GM21526 (cell line): ENCODE results near the gene PIK3CA.
"Not testable (repeated sequence)": the region's sequence is repeated elsewhere in the genome, so short reads cannot be mapped to it uniquely, and the experiment has no call there.

Experiments used
- ATAC-seq: cut with Tn5 transposase; IDR thresholded peaks from one replicate; pipeline ENCODE4 v1.9.1; 2021; ENCODE audit warnings: moderate library complexity; ENCODE audit not compliant: unreplicated experiment, low FRiP score

Gene PIK3CA

DNA sequence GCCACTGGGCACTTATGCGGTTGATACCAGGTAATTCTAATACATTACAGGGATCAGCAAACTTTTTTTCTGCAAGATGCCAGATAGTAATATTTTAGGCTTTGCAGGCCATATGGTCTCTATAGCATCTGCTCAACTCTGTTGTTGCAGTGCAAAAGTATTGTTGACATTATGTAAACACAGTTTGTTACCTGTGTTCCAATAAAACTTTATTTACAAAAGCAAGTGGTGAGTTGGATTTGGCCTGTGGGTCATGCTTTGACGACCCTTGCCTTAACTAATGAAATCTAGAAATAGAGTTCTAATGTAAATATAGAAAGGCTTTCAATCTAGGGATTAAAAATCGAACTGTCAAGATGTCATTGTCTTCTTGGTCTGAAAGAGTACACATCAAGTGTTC, 44.4 kb downstream of the PIK3CA start:
- no peak for ATAC-seq

DNA sequence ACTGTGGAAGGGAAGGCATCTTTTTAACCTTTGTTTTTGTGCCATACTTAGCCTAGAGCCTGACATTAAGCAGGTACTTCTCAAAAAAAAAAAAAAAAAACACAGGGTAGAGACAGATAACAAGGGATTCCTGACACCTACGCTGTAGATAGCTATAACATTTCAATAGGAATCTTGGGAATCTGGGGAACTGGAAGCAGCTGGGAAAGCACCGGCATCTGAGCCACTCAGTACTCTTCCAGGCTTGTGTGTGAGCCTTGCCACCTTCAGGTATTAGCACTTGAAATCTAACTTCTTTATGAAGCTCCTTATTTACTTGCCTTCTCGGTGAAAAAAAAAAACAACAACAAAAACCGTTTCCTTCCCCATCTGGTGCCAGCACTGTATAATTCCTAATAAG, 46.8 kb downstream of the PIK3CA start:
- ATAC-seq, result no peak

DNA sequence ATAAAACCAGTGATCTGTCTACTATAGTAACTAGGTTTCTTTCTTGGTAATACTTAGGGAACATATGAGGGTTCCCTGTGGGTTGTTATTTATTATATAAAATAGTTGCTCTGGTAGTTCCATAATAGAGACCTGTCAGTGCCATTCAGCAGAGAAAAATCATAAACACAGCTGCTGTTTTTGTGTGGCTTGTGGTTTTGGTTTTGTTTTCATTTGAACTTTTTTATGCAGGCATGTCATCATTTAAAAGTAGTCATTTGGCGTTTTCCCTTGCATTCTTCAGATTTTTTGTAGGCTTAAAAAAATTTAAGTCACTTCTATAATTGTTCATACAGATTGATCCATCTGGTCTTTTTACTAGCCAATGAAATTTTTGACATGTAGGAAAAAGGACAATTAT, 47.9 kb downstream of the PIK3CA start:
- peak; percentile 77 for ATAC-seq

DNA sequence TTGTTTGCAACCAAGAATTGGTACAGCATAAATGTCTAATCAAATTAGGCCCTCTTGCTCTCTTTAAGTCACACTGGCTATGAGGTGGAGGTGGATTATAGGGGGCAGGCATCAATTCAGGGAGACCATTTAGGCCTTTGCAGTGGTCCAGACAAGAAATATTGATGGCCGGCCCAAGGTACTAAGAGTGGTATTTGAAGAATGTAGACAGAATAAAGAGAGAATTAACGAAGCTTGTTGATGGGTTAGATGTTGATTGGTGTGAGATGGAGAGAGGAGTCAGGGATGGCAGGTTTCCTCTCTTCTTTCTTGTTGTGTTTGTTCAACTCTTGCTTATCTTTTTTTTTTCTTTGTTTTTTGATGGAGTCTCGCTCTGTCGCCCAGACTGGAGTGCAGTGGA, 48.5 kb downstream of the PIK3CA start:
- ATAC-seq, result no peak

DNA sequence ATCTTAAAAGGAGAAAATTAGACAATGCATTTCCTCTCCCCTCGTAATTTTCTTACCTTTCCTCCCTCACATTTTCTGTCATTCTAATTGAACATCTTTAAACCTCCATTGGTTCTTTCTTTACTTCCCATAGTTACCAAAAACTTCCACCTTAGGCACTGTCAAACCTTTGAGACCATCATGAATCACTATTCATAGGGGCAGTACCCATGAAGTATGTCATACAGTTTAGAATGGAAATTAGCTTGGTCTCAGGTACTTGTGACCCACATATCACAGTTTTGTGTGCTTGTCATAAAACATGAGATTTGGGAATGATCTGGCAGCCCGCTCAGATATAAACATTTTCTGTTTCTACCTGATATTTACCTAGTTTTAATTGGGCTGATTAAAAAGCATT, 52.6 kb downstream of the PIK3CA start:
- ATAC-seq, result no peak

DNA sequence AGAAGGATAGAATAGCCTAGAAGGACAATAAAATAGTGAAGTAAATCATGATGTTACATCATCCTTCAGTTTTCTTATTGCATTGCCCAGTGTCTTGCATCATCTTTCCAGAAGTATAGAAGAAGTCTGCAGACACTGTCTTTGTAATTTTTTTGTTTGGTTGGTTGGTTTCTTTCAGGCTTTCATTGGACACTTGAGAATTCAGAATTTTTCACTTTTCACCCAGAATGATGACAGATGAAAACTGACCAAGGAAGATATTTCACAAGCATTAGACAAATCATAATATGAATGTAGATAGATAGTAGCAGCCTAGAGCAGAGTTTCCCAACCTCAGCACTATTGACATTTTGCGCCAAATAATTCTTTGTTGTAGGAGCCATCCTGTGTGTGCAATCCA, 67.4 kb downstream of the PIK3CA start:
- ATAC-seq, result not testable (repeated sequence)

DNA sequence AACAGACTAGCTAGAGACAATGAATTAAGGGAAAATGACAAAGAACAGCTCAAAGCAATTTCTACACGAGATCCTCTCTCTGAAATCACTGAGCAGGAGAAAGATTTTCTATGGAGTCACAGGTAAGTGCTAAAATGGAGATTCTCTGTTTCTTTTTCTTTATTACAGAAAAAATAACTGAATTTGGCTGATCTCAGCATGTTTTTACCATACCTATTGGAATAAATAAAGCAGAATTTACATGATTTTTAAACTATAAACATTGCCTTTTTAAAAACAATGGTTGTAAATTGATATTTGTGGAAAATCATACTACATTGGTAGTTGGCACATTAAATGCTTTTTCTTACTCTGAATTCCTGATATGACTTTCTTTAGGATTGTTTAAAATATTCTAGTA, 70.1 kb downstream of the PIK3CA start:
- ATAC-seq, result not testable (repeated sequence)

DNA sequence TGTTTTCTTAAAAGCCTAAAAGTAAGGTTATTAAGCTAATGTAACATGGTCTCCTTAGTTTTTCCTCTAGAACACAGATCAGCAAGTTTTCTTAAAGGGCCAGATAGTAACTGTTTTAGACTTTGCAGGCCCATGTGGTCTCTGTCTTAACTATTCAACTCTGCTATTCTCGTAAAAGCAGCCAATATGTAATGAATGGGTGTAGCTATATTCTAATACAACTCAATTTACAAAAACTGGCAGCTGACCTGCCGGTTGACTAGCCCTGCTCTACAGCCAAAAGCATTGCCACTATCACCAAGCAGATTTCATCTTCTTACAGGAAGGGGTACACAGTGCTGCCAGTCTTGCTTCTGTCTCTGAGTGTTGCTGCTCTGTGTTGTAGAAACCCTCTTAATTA, 75.4 kb downstream of the PIK3CA start:
- no peak for ATAC-seq

DNA sequence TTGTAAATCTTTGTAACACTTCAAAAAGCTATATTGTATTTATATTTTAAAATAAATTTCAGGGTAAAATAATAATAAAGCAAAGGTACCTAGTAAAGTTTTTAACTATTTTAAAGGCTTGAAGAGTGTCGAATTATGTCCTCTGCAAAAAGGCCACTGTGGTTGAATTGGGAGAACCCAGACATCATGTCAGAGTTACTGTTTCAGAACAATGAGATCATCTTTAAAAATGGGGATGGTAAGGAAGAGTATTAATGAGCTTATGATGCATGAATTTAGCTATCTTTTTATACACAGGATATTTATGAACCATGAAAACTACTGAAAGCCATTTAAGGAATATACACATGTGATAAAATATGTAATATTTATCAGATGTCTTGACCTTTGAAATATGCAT, 76.4 kb downstream of the PIK3CA start:
- no peak for ATAC-seq

DNA sequence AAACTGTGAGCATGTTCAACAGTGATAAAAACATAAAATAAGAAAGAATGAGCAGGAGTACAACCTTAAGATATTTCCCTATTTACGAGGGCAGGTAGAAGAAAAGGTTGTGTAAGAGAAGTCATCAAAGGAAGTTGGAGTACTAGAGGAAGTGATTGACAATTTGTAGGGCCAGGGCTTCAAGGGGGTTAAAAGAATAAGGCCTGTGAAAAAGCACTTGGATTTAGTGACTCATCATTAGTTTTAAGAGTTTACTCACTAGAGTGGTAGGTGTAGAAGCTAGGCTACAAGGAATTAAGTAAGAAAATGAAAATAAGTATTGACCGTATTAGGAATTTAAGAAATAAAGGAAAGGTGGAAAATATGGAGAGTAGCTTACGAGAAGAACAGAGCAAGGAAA, 79.2 kb downstream of the PIK3CA start:
- no peak for ATAC-seq

DNA sequence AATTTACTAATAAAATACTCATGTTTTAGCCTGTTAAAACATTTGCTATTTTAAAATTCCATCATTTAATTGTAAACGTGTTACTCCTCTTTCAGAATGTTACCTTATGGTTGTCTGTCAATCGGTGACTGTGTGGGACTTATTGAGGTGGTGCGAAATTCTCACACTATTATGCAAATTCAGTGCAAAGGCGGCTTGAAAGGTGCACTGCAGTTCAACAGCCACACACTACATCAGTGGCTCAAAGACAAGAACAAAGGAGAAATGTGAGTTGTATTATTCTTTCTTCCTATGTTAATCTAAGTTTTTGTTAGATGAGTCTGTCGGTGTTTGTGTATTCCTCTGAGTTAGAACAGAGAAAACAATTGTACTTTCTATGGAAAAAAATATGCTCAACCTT, 81.0 kb downstream of the PIK3CA start:
- no peak for ATAC-seq

DNA sequence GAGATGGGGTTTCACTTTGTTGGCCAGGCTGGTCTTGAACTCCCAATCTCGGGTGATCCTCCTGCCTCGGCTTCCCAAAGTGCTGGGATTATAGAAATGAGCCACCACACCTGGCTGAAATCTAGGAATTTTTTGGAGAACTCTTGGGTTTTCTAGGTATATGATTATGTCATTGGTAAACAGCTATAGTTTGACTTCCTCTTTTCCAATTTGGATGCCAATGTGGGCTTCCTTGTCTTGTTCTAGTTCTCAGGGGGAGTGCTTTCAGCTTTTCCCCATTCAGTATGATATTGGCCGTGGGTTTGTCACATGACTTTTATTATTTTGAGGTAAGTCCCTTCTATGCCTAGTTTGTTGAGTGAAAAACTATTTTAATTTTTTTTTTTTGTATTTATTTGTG, 84.9 kb downstream of the PIK3CA start:
- ATAC-seq, result no peak

DNA sequence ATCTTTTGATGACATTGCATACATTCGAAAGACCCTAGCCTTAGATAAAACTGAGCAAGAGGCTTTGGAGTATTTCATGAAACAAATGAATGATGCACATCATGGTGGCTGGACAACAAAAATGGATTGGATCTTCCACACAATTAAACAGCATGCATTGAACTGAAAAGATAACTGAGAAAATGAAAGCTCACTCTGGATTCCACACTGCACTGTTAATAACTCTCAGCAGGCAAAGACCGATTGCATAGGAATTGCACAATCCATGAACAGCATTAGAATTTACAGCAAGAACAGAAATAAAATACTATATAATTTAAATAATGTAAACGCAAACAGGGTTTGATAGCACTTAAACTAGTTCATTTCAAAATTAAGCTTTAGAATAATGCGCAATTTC, 86.0 kb downstream of the PIK3CA start:
- ATAC-seq, result no peak

DNA sequence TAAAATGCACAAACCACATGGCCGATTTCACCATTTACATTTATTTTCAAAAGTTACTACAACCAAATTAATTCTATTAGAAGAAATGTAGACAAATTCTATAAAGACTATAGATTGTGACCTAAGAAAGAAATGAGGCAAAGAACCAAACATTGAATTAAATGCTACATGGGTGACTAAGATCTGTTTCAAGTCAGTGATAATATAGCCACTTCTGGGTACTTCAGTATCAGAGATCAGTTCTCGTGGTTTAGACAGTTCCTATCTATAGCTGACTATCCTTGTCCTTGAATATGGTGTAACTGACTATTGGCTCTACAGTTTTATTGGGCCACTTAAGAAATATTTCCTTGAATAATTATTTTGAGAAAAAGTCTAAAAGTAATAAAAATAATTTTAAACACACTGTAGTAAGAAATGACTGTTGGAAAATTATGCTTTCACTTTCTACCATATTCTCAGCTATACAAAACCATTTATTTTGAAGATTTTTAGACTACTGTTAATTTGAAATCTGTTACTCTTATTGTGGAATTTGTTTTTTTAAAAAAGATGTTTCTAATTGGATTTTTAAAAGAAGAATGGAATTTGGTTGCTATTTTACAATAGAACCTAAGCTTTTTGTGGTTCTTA, 88.6 kb downstream of the PIK3CA start:
- ATAC-seq, result no peak

DNA sequence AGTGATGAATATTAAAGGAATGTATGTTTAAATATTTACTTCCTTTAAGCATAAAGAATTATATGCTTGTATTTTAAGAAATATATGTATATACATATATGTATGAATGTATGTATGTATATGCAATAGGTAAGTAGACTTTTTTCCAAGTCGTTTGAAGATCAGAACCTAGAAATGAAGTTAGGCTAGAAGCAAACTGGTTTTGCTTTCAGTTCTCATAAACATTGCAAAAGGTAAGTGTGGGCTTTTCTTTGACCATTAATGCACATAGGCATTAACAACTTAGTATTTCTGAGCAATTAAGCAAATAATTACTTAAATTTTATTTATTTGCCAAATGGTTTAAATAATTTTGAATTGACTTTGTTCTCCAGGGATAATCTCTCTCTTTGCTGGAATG, 92.1 kb downstream of the PIK3CA start:
- not testable (repeated sequence) for ATAC-seq

DNA sequence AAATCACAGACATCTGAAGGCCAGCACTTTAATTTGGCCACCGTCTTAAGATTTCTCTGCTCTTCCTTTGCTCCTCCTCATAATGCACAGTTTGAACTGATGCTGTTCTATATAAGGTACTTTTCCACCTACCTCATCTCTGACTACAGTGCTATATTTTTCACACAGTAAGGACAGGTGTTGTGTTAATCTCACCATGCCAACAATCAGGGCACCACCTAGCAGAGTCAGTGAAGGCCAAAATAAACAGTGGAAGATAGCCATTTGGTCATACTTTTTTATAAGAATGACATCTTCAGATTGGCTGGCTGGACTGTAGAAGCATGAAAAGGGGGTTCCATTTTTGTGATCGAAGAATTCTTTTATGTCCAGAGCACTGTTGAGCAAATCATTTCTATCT, 94.7 kb downstream of the PIK3CA start:
- ATAC-seq, result not testable (repeated sequence)

DNA sequence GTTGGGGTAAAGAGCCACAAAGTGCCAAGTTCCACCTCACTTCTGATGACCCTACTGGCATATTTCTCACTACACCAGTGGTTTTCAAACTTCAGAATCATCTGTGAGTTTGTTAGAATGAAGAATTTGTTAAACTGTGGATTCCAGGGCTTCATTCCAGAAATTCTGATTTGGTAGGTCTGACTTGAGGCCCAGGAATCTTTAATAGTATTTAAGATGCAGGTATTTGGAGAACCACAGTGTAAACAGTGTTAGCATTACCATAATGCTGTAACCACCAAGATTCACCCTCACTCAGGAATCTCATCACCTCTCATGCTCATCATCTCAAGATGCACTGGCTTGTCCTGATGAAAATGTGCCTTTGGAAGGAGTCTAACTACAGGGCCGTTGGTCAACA, 96.7 kb downstream of the PIK3CA start:
- no peak for ATAC-seq

DNA sequence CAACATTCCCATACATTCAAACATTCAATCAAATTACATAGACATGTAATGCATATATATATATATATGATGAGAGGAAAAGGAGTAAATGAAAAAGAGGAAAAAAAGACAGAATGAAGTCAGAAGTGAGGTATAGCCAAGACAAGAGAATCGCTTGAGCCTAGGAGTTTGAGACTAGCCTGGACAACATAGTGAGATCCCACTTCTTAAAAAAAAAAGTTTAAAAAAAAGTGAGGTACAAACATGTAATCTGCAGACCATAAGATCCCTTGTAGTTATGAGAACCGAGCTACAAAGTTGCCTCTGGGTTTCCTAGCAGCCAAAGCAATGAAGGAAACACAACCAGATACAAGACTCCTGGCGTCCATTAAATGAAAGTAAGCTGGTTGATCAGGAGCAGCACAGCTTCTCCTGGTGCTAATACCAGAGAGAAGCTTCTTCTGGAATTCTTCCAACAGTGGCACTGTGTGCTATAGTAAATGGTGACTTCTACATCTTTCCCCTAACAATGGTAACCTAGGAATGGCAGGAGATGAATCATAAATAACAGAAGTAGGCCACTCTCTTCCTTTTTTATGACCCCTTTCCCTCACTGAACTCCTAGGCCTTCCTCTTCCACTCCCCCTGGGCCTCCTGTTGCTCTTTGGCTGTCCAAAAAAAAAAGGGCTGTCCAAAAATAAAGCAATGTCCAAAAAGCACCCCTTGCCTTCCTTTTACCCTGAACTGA, 99.3 kb downstream of the PIK3CA start:
- ATAC-seq, result no peak

DNA sequence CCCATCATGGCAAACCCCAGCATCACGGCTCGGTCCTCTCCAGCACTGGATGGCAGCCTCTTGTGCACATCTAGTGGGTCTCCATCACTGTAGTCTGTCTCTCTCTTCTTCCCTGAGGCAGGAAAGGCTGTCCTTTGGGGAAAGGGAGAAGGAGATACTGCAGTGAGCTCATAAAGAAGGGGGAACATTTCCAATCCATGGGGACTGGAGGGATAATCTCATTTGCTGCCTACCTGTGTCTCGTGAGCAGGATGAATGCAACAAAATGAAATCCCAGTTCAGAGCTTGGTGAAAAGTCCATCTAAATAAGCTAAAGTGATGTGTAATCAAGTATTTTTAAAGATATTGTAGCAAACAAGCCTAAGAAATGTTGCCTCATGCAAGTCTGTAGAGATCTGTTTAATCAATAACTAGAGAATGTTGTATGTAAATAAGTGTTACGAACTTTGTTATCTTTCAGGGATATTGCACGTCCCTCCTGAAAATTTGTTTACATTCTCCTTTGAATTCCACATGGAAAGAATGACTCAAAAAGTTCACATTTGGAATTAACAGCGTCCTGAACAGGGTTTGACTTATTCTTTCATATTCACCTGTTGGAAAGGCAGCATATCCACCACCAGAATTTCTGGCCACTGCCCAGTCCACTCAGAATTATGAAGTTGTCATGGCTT, 102.8 kb downstream of the PIK3CA start, which contains the start of gene KCNMB3:
Gene KCNMB3 (minus strand): TSS at position 312 of the 674 bp plus-strand sequence. CDS start 124 bp downstream, at position 188.
- ATAC-seq, result no peak

DNA sequence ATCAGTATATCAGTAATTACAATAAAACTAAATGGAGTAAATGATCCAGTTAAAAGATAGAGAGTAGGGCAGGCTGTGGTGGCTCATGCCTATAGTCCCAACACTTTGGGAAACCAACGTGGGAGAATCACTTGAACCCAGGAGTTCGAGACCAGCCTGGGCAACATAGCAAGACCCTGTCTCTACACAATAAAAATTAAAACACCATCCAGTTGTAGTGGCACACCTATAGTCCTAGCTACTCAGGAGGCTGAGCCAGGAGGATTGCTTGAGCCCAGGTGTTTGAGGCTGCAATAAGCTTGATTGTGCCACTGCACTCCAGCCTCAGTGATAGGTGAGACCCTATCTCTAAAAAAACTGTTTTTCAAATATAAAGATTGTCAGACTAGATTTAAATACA, 108.7 kb downstream of the PIK3CA start:
- ATAC-seq, result no peak

DNA sequence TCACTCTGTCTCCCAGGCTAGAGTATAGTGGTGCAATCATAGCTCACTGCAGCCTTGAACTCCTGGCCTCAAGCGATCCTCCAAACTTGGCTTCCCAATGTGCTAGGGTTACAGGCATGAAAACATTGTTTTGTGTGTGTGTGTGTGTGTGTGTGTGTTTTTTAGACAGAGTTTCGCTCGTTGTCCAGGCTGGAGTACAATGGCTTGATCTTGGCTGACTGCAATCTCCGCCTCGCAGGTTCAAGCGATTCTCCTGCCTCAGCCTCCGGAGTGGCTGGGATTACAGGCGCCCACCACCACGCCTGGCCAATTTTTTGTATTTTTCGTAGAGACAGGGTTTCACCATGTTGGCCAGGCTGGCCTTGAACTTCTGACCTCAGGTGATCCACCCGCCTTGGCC, 109.6 kb downstream of the PIK3CA start:
- ATAC-seq, result not testable (repeated sequence)

DNA sequence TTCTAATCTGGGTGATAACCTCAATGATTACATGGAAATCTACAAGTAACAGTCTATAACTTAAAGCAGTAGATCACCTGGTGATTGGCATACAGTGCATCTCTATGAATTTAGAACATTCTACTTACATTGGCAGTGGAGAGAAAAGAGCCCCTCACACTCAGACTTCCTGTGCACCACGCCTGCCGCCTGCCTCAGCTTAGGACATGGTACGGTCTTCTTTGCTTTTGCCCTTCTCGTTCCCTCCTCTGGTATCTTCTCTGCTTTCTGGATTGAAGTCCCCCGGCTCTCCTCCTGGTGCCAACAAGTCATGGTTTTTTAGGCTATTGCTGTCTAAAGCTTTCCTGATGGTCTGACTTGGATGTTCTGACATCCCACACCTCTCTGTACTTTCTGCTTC, 110.7 kb downstream of the PIK3CA start:
- ATAC-seq, result no peak
